Stimulated activated CD8-positive, alpha-beta memory T cell treated with anti-CD3 and anti-CD28 coated beads, Interleukin-4, amount 100 ng/mL, for 1 hour (primary cell): ENCODE measurements around the gene PTPRK.

Experiments used
- DNase-seq, 2 donors: peaks; one replicate each; pipeline ENCODE4 v3.0.0-alpha.2; 2020; ENCODE audit warnings: low read depth in 2 of 2, low spot score in 1 of 2

Gene PTPRK

DNA sequence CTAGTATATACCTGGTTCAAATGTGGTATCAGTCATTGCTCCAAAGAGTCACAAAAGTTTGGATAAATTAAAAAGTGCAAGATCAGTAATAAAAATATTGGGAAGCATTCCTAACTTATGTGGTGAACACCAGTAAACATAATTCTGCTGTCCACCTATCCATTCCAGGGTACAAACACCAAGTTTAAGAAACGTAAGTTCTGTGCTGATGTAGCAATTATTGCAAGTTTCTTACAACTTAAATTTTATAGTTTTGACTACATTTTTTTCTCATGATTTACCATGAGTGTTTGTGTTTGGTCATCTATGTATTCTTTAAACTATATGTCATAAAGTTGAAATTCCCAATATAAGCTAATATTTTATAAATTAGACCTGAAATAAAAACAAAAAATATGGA is 364.6 kb downstream of the PTPRK start:
- no peak for DNase-seq

- no peak for DNase-seq
Measured at GRCh38 chr6:128152551-128152950, 367.8 kb downstream of the PTPRK start.

GRCh38 chr6:128150376-128150775 is 370.0 kb downstream of the PTPRK start:
- no peak for DNase-seq

DNA sequence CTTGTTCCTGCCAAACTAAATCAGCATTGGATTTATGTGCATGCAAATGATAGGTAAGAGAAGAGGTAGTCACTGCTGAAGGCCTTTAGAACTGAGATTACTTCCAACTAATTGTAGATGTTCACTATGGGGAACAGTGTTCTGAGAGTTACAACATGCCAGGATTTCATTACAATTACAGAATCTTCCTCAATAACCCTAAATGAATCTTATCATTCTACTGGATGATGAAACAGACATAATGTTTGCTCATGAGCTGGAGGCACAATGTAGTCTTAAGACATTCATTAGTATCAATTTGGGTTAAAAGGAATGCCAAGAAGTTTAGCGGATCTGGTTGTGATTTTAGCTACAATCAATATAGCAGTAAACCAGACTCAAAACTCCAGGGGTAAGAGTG is 370.6 kb downstream of the PTPRK start:
- no peak for DNase-seq

- DNase-seq = no peak
Measured at GRCh38 chr6:128144320-128144719, 376.1 kb downstream of the PTPRK start.

DNA sequence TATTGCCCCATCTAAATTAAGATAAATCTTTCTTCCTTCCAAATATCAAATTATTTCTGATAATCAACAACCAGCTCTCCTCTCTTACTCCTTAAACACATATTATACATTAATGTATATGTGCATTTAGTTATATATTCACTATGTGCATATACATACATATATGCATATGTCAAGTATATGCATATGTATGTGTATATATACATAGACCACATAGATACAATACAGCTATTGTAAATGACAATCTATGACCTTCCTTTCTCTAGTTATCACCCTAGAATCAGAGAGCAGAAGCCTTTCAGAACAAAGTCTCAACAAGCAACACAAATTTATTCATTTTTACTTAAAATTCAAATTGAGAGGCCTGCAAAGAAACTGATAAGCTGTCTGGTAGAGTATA is 378.5 kb downstream of the PTPRK start:
- DNase-seq = no peak

DNA sequence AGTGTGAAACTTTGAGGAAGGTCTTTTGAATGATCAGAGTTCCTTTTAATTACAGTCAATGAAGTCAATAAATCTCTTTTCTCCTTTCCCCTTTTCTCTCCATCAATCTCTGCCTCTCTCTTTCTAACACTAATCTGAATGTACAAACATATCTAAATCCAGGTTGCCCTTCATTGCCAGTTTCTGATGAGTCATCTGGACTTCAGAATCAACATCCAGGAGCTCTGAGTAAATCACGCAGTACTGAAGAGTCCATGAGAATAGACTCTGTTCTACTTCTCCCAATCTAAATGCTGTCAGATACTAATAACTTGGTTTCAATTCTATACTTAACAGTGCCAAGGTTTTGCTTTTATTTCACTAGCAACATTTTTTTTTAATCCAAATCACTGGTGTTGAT is 380.9 kb downstream of the PTPRK start:
- DNase-seq = no peak

DNA sequence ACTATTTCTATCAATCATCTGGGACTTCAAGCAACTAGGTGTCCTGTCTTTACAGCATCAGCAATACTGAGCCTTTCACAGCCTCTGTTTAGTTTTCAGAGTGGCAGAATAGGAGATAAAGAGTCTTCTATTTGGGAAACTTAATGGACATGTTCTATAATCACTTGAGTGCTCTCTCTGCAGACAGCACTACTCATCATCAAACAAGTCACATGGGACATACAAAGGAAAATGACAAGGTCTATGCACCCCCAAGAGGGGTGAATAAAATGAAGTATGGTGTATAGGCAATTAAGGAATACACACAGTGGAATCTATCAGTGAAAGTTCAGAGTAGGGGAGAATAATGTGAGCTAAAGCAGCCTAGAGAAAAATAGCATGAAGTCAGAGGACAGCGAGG is 381.7 kb downstream of the PTPRK start:
- no peak for DNase-seq

DNA sequence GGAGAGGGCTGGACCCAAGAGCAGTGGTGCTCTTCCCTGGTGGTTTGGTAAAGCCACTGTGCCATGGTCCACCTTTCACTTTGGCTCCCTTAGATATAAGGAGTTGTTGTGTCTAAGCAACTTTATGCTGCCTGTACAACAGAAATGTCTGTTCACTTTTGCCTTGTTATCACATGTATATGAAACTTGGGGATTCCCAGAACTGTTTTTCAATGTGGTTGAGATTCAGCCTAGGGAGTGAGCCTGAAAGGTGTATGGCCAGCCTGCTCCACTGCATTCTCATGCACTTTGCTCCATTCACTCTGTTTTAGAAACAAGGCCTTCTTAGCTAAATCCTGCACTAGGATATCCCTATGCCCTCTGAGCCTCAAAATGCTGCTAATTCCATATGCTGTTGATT is 385.1 kb downstream of the PTPRK start:
- no peak for DNase-seq

- DNase-seq = no peak
Measured at GRCh38 chr6:128131566-128131965, 388.8 kb downstream of the PTPRK start.

DNA sequence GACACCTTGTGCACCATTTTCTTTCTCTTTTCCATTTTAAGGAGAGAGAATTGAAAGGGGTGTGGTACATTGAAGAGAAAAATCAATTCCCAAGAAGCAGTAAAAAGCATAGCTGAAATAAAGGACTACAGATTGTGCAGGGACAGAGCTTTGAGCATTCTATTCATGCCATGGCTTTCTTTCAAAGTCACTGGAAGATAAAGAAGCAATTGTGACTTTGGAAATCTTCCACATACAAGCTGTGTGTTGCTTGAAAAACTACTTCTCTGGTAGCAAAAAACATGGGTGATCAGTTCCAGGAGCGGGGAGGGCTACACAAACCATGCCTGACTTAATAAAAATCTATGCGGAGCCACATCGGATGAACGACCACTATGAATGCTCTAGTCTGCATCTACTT is 389.4 kb downstream of the PTPRK start:
- DNase-seq = no peak

DNA sequence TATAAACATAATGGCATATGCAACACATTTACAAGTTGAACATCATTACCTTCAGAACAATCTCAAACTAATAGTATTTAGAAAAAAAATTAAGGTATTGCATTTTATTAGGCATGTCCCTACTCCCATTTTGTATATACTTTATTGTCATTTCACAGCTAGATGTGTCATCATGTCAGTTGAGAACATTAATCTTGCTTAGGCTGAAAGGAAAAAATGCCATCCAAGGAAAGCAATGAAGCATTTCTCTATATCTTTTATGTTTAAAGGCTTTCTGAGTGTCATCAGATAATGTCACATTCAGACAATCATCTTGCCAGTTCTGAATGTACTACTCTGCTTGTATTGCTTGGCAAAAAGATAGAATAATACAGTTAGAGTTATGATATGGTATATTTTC is 390.7 kb downstream of the PTPRK start:
- no peak for DNase-seq

DNA sequence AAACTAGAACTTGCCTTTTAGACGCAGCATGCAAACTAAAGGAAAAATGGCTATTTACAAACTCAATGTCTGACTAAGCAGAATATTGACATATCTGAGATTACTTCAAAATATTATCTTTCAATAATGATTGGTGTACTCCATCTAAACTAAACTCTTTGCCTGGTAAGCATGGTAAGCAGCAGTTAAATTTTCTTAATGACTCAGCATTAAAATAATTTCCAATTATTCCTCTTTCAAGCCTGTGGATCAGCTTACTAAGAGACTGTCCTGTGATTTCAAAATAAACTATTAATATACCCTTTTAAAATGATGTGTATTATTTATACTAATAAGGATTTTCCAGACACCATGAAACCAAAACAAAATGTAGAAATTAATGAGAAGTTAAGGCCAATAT is 392.7 kb downstream of the PTPRK start:
- no peak for DNase-seq

DNA sequence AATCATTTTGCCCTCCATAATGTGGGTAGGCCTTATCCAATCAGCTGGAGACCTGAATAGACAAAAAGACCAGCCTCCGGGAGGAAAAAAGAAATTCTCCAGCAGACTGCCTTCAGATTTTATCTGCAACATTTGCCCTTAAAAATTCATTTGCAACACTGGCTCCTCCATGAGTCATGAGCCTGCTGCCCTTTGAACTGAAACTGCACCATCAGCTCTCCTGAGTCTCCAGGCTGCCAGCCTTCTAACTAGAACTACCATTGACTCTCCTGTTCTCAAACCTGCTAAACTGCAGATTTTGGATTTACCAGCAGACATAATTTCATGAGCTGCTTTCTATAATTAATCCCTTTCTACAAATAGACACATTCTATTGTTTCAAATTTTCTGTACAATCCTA is 395.7 kb downstream of the PTPRK start:
- no peak for DNase-seq

DNA sequence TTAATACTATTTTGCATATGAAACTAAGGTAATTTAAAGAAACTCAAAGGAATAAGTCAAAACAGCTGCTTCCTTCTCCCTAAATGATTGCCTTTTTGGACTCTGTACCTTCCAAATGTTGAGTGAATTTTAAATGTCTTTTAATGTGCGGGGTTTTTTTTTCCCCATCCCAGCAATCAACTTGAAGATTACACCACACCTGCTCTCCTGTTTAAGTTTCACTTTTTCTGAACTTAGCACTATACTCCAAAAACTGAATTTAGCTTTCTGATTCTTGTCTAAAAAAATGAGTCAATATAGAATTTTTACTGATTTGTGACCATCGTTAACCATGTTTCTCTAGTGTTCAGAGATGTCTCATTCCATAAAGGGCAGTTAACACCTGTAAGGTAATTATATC is 398.8 kb downstream of the PTPRK start:
- DNase-seq = no peak

- no peak for DNase-seq
Measured at GRCh38 chr6:128121190-128121589, 399.2 kb downstream of the PTPRK start.

DNA sequence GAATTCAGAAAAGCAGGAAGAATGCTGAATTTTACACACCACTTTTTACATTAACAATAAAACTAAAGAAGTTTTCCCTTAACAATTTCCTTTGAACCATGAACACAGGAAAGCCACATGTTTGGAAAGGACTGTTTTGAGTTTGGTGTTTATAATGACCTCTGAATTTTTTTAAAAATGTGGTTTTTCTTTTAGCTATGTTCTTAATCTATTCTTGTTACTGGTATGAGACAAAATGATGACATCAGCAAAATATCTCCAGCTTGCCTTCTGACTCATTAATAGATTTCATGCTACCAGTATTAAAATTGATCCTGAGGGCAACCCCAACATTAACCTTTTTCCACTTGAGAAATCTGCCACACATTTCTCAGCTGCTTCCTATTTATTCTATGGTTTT is 402.0 kb downstream of the PTPRK start:
- no peak for DNase-seq

- DNase-seq = no peak
Measured at GRCh38 chr6:128117916-128118315, 402.5 kb downstream of the PTPRK start.

DNA sequence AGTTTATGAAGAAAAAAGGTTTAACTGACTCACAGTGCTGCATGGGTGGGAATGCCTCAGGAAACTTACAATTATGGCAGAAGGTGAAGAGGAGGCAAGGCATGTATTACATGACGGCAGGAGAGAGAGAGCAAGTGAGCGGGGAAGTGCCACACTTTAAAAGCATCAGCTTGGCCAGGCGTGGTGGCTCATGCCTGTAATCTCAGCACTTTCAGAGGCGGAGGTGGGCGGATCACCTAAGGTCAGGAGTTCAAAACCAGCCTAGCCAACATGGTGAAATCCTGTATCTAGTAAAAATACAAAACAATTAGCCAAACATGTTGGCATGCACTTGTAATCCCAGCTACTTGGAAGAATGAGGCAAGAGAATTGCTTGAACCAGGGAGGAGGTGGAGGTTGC is 406.2 kb downstream of the PTPRK start:
- DNase-seq = no peak

DNA sequence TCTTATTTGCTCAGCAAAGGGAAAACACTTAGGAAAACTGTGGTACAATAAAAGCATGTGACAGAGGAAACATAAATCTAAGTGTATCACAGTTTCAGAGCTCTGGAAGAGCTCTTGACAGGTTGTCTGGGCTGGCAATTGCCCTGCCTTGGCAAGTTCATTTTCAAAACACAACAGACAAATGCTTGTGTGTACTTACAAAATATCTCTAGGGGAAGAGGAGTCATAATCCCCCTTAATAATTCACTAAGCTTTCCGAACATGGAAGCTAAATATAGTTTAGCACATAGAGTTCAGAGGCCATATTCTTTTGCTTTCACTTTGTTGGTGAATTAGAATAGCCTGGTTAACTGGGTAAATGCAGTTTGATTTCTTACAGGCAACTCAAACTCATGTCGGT is 407.9 kb downstream of the PTPRK start:
- DNase-seq = no peak

DNA sequence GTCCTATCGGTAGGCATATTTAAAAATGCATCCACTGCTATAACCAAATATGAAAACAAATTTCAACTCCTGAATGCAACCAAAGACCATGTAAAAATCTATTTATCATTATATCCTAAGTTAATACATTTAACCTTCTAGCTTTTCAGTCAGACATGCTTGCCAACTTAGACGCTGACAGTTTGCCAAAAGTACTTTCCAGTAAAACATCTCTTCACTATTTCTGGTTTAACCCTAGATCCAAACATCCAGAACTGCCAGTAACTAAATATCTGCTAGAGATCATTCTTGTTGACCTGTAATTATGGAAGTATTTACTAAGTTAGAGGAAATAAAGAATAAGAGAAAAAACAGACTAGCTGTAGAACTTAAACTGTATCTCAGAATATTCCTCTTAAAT is 409.3 kb downstream of the PTPRK start:
- no peak for DNase-seq

DNA sequence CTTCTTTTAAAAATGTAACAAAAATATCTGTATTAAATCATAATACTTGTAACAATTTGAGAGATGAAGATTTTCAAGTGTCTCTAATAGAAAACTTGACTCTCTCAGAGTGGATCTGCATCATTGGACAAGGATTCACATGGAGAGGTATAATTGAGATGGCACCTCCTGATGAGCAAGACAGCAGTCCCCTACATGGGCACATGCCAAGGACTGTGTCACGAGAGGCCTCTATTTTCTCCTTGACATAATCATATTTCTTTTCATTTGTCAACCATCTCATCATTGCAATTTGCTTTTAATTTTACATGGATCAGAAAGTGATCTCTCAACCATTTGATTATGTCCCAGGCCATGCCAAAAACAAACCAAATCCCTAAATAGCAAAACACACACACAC is 412.7 kb downstream of the PTPRK start:
- no peak for DNase-seq

DNA sequence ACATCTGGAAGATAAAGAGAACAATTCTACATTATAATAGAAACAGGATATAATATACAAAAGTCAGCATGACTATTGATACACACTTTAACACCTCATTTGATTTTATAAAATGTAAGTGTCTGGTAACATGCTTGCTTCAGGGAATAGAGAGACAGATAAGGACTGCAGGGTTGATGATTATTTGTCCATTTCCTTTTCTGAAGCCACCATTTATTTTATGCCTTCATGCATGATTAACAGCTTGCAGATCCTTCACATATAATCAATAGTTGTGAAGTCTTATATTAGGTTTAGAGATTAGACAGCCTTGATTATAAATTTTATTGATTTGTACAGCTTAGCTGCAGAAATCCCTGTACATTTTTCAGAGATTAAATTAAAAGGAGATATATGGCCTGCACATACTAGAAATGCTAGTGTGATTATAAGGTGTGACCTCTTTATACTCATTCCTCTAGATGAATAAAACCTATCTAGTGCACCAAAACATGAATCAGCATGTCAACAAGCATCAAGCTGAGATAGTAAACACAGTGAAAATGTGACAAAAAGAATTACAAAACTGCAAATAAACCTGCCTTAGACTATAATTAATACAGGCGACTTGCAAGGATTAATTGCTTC is 420.7 kb downstream of the PTPRK start:
- DNase-seq = no peak
